A673 (cell line): ENCODE data around the gene STAC3. TPM values are rescaled to one million over a fixed set of nuclear protein-coding genes. Genes with fewer than 3 reads are reported as not detected.

Experiments
- BruUV-seq: library from RNA; stranded (reverse); fragments of 400-500 nt; replicated peaks from 2 replicates; lab custom pipeline; 2021; lab: Mats Ljungman, UMichigan
- CTCF ChIA-PET: fragments of 300-600 bp; sonication (Branson Sonifier 250); formaldehyde crosslinking; loops from one replicate; lab custom pipeline; 2022; ENCODE audit warnings: antibody characterized with exemption; lab: Charles Lee
- POLR2A ChIA-PET: fragments of 300-600 bp; sonication (Branson Sonifier 250); formaldehyde crosslinking; loops from one replicate; lab custom pipeline; 2022; ENCODE audit warnings: antibody characterized with exemption; ENCODE audit not compliant: low non-redundant PET; lab: Charles Lee
- DNase-seq: peaks from one replicate; pipeline ENCODE4 v3.0.0-alpha.2; 2015; ENCODE audit warnings: low spot score
- H3K27ac ChIP-seq: fragments of 200-600 bp; sonication (generic); 2 replicates; pipeline ENCODE4 v1.5.1; 2016; ENCODE audit warnings: mixed run types, low read depth, mild to moderate bottlenecking, mixed read lengths, antibody characterized with exemption, low read length; ENCODE audit not compliant: poor library complexity, severe bottlenecking
- H3K27me3 ChIP-seq: fragments of 200-600 bp; sonication (generic); replicated peaks from 2 replicates; pipeline ENCODE4 v1.6.1; 2017; ENCODE audit warnings: mixed run types, low read depth, mild to moderate bottlenecking, mixed read lengths, antibody characterized with exemption, low read length; ENCODE audit not compliant: insufficient read depth, poor library complexity
- H3K36me3 ChIP-seq: fragments of 200-600 bp; sonication (generic); 2 replicates; pipeline ENCODE4 v1.6.1; 2016; ENCODE audit warnings: mixed run types, mild to moderate bottlenecking, mixed read lengths, antibody characterized with exemption, low read length; ENCODE audit not compliant: insufficient read depth, poor library complexity, severe bottlenecking
- H3K4me1 ChIP-seq: fragments of 200-600 bp; sonication (generic); 2 replicates; pipeline ENCODE4 v1.6.1; 2017; ENCODE audit warnings: mixed run types, mild to moderate bottlenecking, mixed read lengths, antibody characterized with exemption, low read length; ENCODE audit not compliant: insufficient read depth, poor library complexity, severe bottlenecking
- H3K4me3 ChIP-seq: fragments of 200-600 bp; sonication (generic); 2 replicates; pipeline ENCODE4 v1.5.1; 2016; ENCODE audit warnings: low read depth, mixed run types, mild to moderate bottlenecking, mixed read lengths, low read length; ENCODE audit not compliant: poor library complexity, severe bottlenecking
- H3K9me3 ChIP-seq: fragments of 200-600 bp; sonication (generic); 2 replicates; pipeline ENCODE4 v1.6.1; 2016; ENCODE audit warnings: mixed run types, low read depth, mild to moderate bottlenecking, mixed read lengths, antibody characterized with exemption, low read length; ENCODE audit not compliant: poor library complexity, severe bottlenecking
- EZH2 ChIP-seq: fragments of 200-600 bp; sonication (generic); IDR thresholded peaks from 2 replicates; pipeline ENCODE4 v1.6.1; 2017; ENCODE audit warnings: borderline replicate concordance, low read depth, mild to moderate bottlenecking, mixed read lengths, antibody characterized with exemption, low read length; ENCODE audit not compliant: poor library complexity, severe bottlenecking
- intact Hi-C: fragments of 100-400 bp; cut with micrococcal nuclease; formaldehyde crosslinking; loops from one replicate; pipeline ENCODE4 v1.10.0; 2022; ENCODE audit not compliant: unreplicated experiment
- total RNA-seq: library from RNA; stranded (reverse); gene quantifications from 2 replicates; pipeline ENCODE4 v1.2.3, GENCODE V29; 2021
- TF ChIP-seq, protein P1 (sequence below): fragments of 300-800, 200-600 bp; sonication (generic); conservative IDR thresholded peaks from 2 replicates; pipeline ENCODE4 v1.5.1; 2017; ENCODE audit warnings: low read depth, mild to moderate bottlenecking, antibody characterized with exemption, low read length, moderate library complexity, mixed read lengths

The STAC3 gene
- total RNA-seq, 1 experiment from 2014 or later, result 7.0 TPM

DNA sequence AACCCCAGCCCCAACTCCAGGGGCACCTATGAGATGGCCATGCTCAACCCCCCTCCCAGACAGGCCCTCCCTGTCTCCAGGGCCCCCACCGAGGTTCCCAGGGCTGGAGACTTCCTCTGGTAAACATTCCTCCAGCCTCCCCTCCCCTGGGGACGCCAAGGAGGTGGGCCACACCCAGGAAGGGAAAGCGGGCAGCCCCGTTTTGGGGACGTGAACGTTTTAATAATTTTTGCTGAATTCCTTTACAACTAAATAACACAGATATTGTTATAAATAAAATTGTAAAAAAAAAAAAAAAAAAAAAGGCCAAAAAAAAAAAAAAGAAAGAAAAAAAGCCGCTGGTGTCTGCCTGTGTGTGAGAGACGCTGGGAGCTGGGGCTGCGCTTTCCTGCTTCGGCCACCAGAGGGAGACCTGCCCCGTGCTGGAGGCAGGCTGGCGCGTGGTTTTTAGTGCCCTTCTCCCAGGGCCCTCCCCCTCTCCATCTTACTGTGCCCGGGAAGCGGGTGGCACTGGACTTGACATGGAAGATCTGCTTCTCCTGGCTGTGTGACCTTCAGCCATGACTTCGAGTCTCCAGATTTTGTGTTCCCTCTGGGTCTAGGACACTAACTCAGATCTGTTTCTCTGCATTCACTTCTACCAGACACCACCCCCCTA, 37.8 kb downstream of the STAC3 start:
- TF ChIP-seq, protein P1, sequence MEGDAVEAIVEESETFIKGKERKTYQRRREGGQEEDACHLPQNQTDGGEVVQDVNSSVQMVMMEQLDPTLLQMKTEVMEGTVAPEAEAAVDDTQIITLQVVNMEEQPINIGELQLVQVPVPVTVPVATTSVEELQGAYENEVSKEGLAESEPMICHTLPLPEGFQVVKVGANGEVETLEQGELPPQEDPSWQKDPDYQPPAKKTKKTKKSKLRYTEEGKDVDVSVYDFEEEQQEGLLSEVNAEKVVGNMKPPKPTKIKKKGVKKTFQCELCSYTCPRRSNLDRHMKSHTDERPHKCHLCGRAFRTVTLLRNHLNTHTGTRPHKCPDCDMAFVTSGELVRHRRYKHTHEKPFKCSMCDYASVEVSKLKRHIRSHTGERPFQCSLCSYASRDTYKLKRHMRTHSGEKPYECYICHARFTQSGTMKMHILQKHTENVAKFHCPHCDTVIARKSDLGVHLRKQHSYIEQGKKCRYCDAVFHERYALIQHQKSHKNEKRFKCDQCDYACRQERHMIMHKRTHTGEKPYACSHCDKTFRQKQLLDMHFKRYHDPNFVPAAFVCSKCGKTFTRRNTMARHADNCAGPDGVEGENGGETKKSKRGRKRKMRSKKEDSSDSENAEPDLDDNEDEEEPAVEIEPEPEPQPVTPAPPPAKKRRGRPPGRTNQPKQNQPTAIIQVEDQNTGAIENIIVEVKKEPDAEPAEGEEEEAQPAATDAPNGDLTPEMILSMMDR, result peak; percentile 95
- TF ChIP-seq EZH2, result no peak
- ChIA-PET POLR2A (interaction anchor here (0.5 to 0.6 kb wide), 2 partner anchors 15 to 38 kb away, joined by 3 to 10 read pairs; partner anchors contain the start of gene STAC3), CTCF (interaction anchor here (0.6 to 2.5 kb wide), 12 partner anchors 16 to 251 kb away, joined by 3 to 50 read pairs (median 6); partner anchors contain the start of genes NEMP1 and SHMT2)
- peak; percentile 90 for DNase-seq
- Histone ChIP-seq H3K9me3 (no peaks in the 10 kb centered on the region), H3K27ac (no peak overlapping the region), H3K4me1 (peaks cover 28% of the 10 kb centered on the region), H3K36me3 (no peaks in the 10 kb centered on the region), H3K27me3 (peaks cover 19% of the 10 kb centered on the region), H3K4me3 (no peak overlapping the region)
- BruUV-seq, result no TSS peak
- intact Hi-C loops, result loop anchor here (1.0 kb wide), 2 partner anchors 26 to 30 kb away; no protein-coding TSS in a partner anchor

DNA sequence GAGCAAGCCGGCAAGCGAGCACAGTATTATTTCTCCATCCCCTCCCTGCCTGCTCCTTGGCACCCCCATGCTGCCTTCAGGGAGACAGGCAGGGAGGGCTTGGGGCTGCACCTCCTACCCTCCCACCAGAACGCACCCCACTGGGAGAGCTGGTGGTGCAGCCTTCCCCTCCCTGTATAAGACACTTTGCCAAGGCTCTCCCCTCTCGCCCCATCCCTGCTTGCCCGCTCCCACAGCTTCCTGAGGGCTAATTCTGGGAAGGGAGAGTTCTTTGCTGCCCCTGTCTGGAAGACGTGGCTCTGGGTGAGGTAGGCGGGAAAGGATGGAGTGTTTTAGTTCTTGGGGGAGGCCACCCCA, 38.3 kb downstream of the STAC3 start:
- Histone ChIP-seq H3K36me3 (no peaks in the 10 kb centered on the region), H3K9me3 (no peaks in the 10 kb centered on the region), H3K27me3 (peaks cover 19% of the 10 kb centered on the region), H3K4me3 (no peak overlapping the region), H3K27ac (no peak overlapping the region), H3K4me1 (peaks cover 23% of the 10 kb centered on the region)
- ChIA-PET POLR2A (interaction anchor here (0.5 kb wide), 1 partner anchor 16 kb away, joined by 3 read pairs; no protein-coding TSS in a partner anchor), CTCF (interaction anchor here (0.6 to 2.5 kb wide), 8 partner anchors 17 to 240 kb away, joined by 3 to 50 read pairs (median 6); partner anchors contain the start of genes NEMP1 and SHMT2)
- TF ChIP-seq, protein P1, result no peak
- TF ChIP-seq EZH2, result no peak
- DNase-seq, result no peak
- no TSS peak for BruUV-seq
- intact Hi-C loops, result loop anchor here (1.0 kb wide), 2 partner anchors 27 to 31 kb away; no protein-coding TSS in a partner anchor

DNA sequence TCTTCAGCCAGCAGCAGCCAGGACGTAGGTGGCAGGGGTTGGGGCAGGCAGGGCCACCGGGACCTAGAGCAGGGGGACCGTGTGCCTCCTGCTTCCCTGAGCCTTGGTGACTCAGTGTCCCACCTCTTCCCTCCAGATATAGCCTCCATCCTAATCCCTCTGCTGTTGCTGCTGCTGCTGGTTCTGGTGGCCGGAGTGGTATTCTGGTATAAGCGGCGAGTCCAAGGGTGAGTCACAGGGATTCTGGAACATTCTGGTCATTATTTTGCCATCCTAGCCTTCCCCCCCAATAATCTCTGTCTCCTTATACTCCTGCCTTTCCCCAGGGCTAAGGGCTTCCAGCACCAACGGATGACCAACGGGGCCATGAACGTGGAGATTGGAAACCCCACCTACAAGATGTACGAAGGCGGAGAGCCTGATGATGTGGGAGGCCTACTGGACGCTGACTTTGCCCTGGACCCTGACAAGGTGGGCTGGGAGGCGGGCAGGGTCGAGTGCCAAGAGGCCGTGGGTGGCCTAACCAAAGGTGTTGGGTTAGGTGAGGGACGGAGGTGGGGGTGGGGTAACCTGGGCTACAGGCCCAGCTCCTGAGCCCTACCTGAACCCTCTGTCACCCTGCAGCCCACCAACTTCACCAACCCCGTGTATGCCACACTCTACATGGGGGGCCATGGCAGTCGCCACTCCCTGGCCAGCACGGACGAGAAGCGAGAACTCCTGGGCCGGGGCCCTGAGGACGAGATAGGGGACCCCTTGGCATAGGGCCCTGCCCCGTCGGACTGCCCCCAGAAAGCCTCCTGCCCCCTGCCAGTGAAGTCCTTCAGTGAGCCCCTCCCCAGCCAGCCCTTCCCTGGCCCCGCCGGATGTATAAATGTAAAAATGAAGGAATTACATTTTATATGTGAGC, 38.9 kb downstream of the STAC3 start:
- no peak for TF ChIP-seq EZH2
- TF ChIP-seq, protein P1, result no peak; the same call in 1 of the 2 replicates
- Histone ChIP-seq H3K9me3 (no peaks in the 10 kb centered on the region), H3K27me3 (peaks cover 19% of the 10 kb centered on the region), H3K27ac (no peak overlapping the region), H3K36me3 (no peaks in the 10 kb centered on the region), H3K4me1 (peaks cover 21% of the 10 kb centered on the region), H3K4me3 (no peak overlapping the region)
- intact Hi-C loops, result no loop called here
- CTCF ChIA-PET, result interaction anchor here (0.7 kb wide), 1 partner anchor 61 kb away, joined by 3 read pairs; no protein-coding TSS in a partner anchor
- POLR2A ChIA-PET, result no interaction called here
- BruUV-seq, result no TSS peak
- DNase-seq, result no peak
